Measurements from ENCODE around the gene HYAL4. TPM values are rescaled to one million over a fixed set of nuclear protein-coding genes. Genes with fewer than 3 reads are reported as not detected.

HYAL4 gene
- total RNA-seq, 1 donor from 2014 or later = 0.49 TPM

DNA sequence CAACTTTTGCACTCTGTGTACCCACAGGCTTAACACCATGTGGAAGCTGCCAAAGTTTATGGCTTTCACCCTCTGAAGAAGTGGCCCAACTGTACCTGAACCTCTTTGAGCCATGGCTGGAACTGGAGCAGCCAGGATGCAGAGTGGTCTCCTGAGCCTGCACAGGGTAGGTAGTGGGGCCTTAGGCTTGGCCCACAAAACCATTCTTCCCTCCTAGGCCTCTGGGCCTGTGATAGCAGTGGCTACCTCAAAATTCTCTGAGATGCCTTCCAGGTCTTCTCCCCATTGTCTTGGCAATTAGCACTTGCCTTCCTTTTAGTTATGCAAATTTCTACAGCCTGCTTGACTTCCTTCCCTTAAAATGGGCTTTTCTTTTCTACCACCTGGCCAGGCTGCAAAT, 60.7 kb downstream of the HYAL4 start:
- no peaks in the 10 kb centered on the region for H3K4me1 ChIP-seq
- H3K27me3 ChIP-seq = no peaks in the 10 kb centered on the region
- H3K36me3 ChIP-seq = no peaks in the 10 kb centered on the region
- DNase-seq (ENCODE audit: extremely low spot score in 2 of 2) = no peak
- no peaks in the 10 kb centered on the region for H3K9me3 ChIP-seq
- no peak overlapping the region for H3K4me3 ChIP-seq
- TF ChIP-seq POLR2AphosphoS5 (IDR thresholded peaks at IDR 0.05; ENCODE audit: insufficient read depth in 1 of 2, low read depth in 1 of 2) (no peak), CTCF (IDR thresholded peaks at IDR 0.05) (no peak), POLR2A (IDR thresholded peaks at IDR 0.05) (no peak)
- intact Hi-C loops (cut with DNase I) = no loop called here
- no peak overlapping the region for H3K27ac ChIP-seq

DNA sequence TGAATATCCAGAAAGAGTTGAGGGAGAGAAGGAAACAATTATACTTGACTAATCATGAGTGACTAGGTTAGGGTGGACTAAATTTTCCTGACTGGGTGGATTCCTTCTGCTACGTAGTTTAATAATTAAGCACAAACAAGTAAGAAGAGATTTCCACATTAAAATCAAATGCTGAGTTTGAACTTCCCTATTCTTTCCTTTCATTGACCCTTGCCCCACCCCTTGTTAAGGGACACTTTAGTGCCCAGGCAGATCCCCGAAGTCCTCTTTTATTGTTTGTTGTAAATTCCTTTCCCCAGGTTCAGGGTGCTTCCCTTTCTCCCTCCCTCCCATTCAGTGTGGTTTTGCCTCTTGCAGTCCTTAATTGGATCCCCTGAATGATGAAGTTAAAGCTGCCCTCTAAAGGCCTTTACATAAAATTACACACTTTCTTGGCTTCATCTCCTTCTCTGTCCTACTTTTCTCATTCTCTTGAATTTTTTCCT, 71.3 kb downstream of the HYAL4 start:
- no peak for TF ChIP-seq POLR2AphosphoS5 (IDR thresholded peaks at IDR 0.05; ENCODE audit: insufficient read depth in 1 of 2, low read depth in 1 of 2)
- no peak for TF ChIP-seq POLR2A (IDR thresholded peaks at IDR 0.05)
- TF ChIP-seq CTCF (IDR thresholded peaks at IDR 0.05) = no peak
- DNase-seq (ENCODE audit: extremely low spot score in 2 of 2) = no peak
- H3K27ac ChIP-seq = no peak overlapping the region
- no peaks in the 10 kb centered on the region for H3K9me3 ChIP-seq
- H3K27me3 ChIP-seq = no peaks in the 10 kb centered on the region
- no peaks in the 10 kb centered on the region for H3K4me1 ChIP-seq
- H3K36me3 ChIP-seq = no peaks in the 10 kb centered on the region
- H3K4me3 ChIP-seq = no peak overlapping the region
- intact Hi-C loops (cut with DNase I) = no loop called here

DNA sequence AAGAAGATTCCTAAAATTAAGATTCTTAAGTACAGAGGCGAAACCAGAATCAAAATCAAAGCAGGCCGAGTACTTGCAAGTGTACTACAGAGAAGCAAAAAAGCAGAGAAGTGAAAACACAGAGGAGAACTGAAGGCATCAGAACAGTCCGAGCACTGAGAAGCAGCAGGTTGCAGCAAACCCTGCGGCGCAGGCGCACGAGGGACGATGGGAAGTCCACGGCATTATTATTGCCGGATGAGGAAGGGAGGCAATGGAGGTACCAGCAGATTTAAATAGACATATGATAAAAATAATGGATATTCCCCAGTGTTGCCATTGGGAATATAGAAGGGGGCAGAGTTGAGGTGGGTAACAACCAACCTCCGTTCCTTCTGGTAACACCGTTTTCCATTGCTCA, 72.9 kb downstream of the HYAL4 start:
- TF ChIP-seq CTCF (IDR thresholded peaks at IDR 0.05) (no peak), POLR2AphosphoS5 (IDR thresholded peaks at IDR 0.05; ENCODE audit: insufficient read depth in 1 of 2, low read depth in 1 of 2) (no peak), POLR2A (IDR thresholded peaks at IDR 0.05) (no peak)
- no peaks in the 10 kb centered on the region for H3K4me1 ChIP-seq

DNA sequence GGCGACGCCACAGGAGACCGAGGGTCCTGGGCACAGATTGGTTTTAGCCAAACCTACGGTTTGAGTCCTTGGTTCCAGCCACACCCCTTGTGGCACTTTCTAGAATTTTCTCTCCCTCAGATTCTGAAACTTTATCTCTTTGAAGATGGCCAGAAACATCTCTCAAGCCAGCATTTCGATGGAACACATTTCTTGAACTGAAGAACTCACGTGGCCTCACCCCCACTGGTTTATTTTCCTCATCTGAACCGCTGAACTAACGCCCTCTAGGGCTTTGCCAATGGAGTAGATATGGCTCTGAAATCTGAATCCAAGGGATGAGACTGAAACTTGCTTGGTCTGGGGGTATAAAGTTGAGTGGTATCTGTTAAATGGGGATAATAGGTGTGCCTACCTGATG, 73.3 kb downstream of the HYAL4 start:
- intact Hi-C loops (cut with DNase I) = no loop called here
- TF ChIP-seq POLR2A (IDR thresholded peaks at IDR 0.05) (no peak), POLR2AphosphoS5 (IDR thresholded peaks at IDR 0.05; ENCODE audit: insufficient read depth in 1 of 2, low read depth in 1 of 2) (no peak), CTCF (IDR thresholded peaks at IDR 0.05) (no peak)
- H3K9me3 ChIP-seq = no peaks in the 10 kb centered on the region
- no peak overlapping the region for H3K27ac ChIP-seq
- no peak for DNase-seq (ENCODE audit: extremely low spot score in 2 of 2)
- no peak overlapping the region for H3K4me3 ChIP-seq
- no peaks in the 10 kb centered on the region for H3K27me3 ChIP-seq
- no peaks in the 10 kb centered on the region for H3K4me1 ChIP-seq
- H3K36me3 ChIP-seq = no peaks in the 10 kb centered on the region

More for the DNA sequence above, 72.9 kb downstream of the HYAL4 start:
- no peak for DNase-seq (ENCODE audit: extremely low spot score in 2 of 2)
- H3K4me3 ChIP-seq = no peak overlapping the region
- H3K27me3 ChIP-seq = no peaks in the 10 kb centered on the region
- no peaks in the 10 kb centered on the region for H3K9me3 ChIP-seq
- no peaks in the 10 kb centered on the region for H3K36me3 ChIP-seq
- no peak overlapping the region for H3K27ac ChIP-seq
- intact Hi-C loops (cut with DNase I) = no loop called here

- Histone ChIP-seq H3K4me3 (no peak overlapping the region), H3K36me3 (no peaks in the 10 kb centered on the region), H3K27ac (no peak overlapping the region), H3K9me3 (no peaks in the 10 kb centered on the region), H3K27me3 (no peaks in the 10 kb centered on the region), H3K4me1 (no peaks in the 10 kb centered on the region)
- no peak for DNase-seq (ENCODE audit: extremely low spot score in 2 of 2)
- TF ChIP-seq POLR2A (IDR thresholded peaks at IDR 0.05) (no peak), CTCF (IDR thresholded peaks at IDR 0.05) (no peak), POLR2AphosphoS5 (IDR thresholded peaks at IDR 0.05; ENCODE audit: insufficient read depth in 1 of 2, low read depth in 1 of 2) (no peak)
- intact Hi-C loops (cut with DNase I) = no loop called here
These were observed 78.6 kb downstream of the HYAL4 start for GRCh38 chr7:123923599-123923998.

Data from vagina (tissue), 2 donors.